K562 (cell line): Measurements from ENCODE around the gene IMPACT. TPM values are rescaled to one million over a fixed set of nuclear protein-coding genes. Genes with fewer than 3 reads are reported as not detected.

ENCODE experiments used
- ATAC-seq: fragments of 200-7000 bp; cut with Tn5 transposase; 3 replicates; pipeline ENCODE4 v1.9.1; 2020; ENCODE audit warnings: moderate library complexity
- BruUV-seq: library from RNA; stranded (reverse); fragments of 400-500 nt; replicated peaks from 2 replicates; lab custom pipeline; 2021; lab: Mats Ljungman, UMichigan
- CTCF ChIA-PET: fragments of 300-600 bp; formaldehyde crosslinking; extraction: SDS; loops from one replicate; lab custom pipeline; 2021; ENCODE audit warnings: low intra/inter-chr PET ratio; lab: Yijun Ruan, JAX
- POLR2A ChIA-PET: fragments of 300-600, 350-650 bp; sonication (Branson Sonifier 250); formaldehyde crosslinking; extraction: SDS; loops from one replicate; lab custom pipeline; 2021; ENCODE audit warnings: antibody characterized with exemption, inconsistent platforms; lab: Yijun Ruan, JAX
- DNase-seq, 4 experiments: peaks; one replicate each; pipeline versions ENCODE4 v3.0.0 to v3.0.0-alpha.2; 2011 to 2018; ENCODE audit warnings: low spot score in 3 of 4, mixed read lengths in 3 of 4; ENCODE audit errors: extremely low read depth in 1 of 4
- FAIRE-seq: peaks from 2 replicates; lab custom pipeline; 2011; peaks lifted over from hg19 to GRCh38; lab: Jason Lieb, UNC
- H2AFZ ChIP-seq: 2 replicates; pipeline ENCODE4 v1.6.0; 2011; ENCODE audit warnings: low read depth, low read length, control low read depth, inconsistent platforms
- H3K27ac ChIP-seq: fragments of 200-600 bp; 3 replicates; pipeline ENCODE4 v1.8.0; 2011; ENCODE audit warnings: low read depth, mild to moderate bottlenecking, control low read depth, inconsistent platforms, low read length, moderate library complexity, mixed read lengths; ENCODE audit errors: extremely low read depth
- H3K27me3 ChIP-seq, 2 experiments: fragments of 300-600 bp in 1 of 2; 2 replicates in 1 of 2; 3 replicates in 1 of 2; pipeline versions ENCODE4 v1.6.0 to v1.8.0; 2011; ENCODE audit warnings: inconsistent platforms in 2 of 2, low read length in 2 of 2, mild to moderate bottlenecking in 1 of 2, mixed read lengths in 1 of 2, moderate library complexity in 1 of 2; ENCODE audit not compliant: control insufficient read depth in 2 of 2, insufficient read depth in 2 of 2
- H3K36me3 ChIP-seq: fragments of 300-600 bp; 3 replicates; pipeline ENCODE4 v1.8.0; 2011; ENCODE audit warnings: mild to moderate bottlenecking, low read length, inconsistent platforms; ENCODE audit not compliant: control insufficient read depth, insufficient read depth
- H3K4me1 ChIP-seq, 2 experiments: fragments of 200-600 bp in 1 of 2; replicated peaks in 1 of 2; 2 replicates in 1 of 2; 3 replicates in 1 of 2; pipeline versions ENCODE4 v1.5.1 to v1.8.0; 2011; ENCODE audit warnings: inconsistent platforms in 2 of 2, low read length in 2 of 2, mild to moderate bottlenecking in 1 of 2, mixed read lengths in 1 of 2, moderate library complexity in 1 of 2; ENCODE audit not compliant: control insufficient read depth in 2 of 2, insufficient read depth in 2 of 2
- H3K4me2 ChIP-seq: 2 replicates; pipeline ENCODE4 v1.6.1; 2011; ENCODE audit warnings: low read length, control low read depth, inconsistent platforms, mixed read lengths; ENCODE audit not compliant: insufficient read depth
- H3K4me3 ChIP-seq: fragments of 200-600 bp; sonication (generic), shearing (Covaris generic); 2 replicates; pipeline ENCODE4 v1.5.1; 2016; ENCODE audit warnings: control low read depth, inconsistent platforms
- H3K79me2 ChIP-seq: fragments of 200-600 bp; 3 replicates; pipeline ENCODE4 v1.8.0; 2011; ENCODE audit warnings: low read length, inconsistent platforms; ENCODE audit not compliant: control insufficient read depth, insufficient read depth
- H3K9ac ChIP-seq, 2 experiments: 2 replicates each; pipeline versions ENCODE4 v1.6.0 to v1.6.1; 2011; ENCODE audit warnings: low read depth in 2 of 2, low read length in 2 of 2, control low read depth in 1 of 2, inconsistent platforms in 1 of 2, mild to moderate bottlenecking in 1 of 2, mixed read lengths in 1 of 2; ENCODE audit not compliant: insufficient read depth in 1 of 2
- H3K9me1 ChIP-seq: one replicate; pipeline ENCODE4 v1.6.0; 2011; ENCODE audit warnings: inconsistent platforms, mild to moderate bottlenecking, low read length, moderate library complexity; ENCODE audit not compliant: control insufficient read depth, insufficient read depth
- H3K9me3 ChIP-seq: replicated peaks from 2 replicates; pipeline ENCODE4 v1.5.1; 2011; ENCODE audit warnings: low read depth, low read length, inconsistent platforms; ENCODE audit not compliant: control insufficient read depth, insufficient read depth
- H4K20me1 ChIP-seq: replicated peaks from 2 replicates; pipeline ENCODE4 v1.6.1; 2011; ENCODE audit warnings: low read length, inconsistent platforms, mixed read lengths; ENCODE audit not compliant: control insufficient read depth, insufficient read depth
- HMGN3 ChIP-seq: IDR thresholded peaks from 2 replicates; pipeline ENCODE4 v1.6.1; 2011; ENCODE audit warnings: borderline replicate concordance, low read depth, mild to moderate bottlenecking, mixed read lengths, low read length; ENCODE audit not compliant: insufficient read length; ENCODE audit errors: extremely low read depth
- JUNB ChIP-seq: fragments of 450-650 bp; formaldehyde crosslinking; conservative IDR thresholded peaks from 2 replicates; pipeline ENCODE4 v1.4.0; 2020; ENCODE audit warnings: mild to moderate bottlenecking
- NFE2 ChIP-seq: IDR thresholded peaks from 2 replicates; pipeline ENCODE4 v1.6.1; 2014; ENCODE audit warnings: antibody characterized with exemption, low read depth
- SMARCB1 ChIP-seq: IDR thresholded peaks from 2 replicates; pipeline ENCODE4 v1.6.1; 2011; ENCODE audit warnings: improper control_type of control experiment, low read depth; ENCODE audit not compliant: insufficient read length
- SRSF1 ChIP-seq: fragments of 200-400 bp; formaldehyde crosslinking; IDR thresholded peaks from 2 replicates; pipeline ENCODE4 v1.6.1; 2017; ENCODE audit warnings: mild to moderate bottlenecking, low read depth, low read length, moderate library complexity
- XRCC4 ChIP-seq: IDR thresholded peaks from one replicate; pipeline ENCODE4 v1.6.1; 2011; ENCODE audit not compliant: insufficient read depth, insufficient read length; ENCODE audit errors: extremely low read depth
- ZHX1 ChIP-seq: fragments of 150-350 bp; conservative IDR thresholded peaks from 2 replicates; pipeline ENCODE4 v1.6.1; 2014; ENCODE audit warnings: low read length
- ZNF668 ChIP-seq: fragments of 250-450 bp; sonication (Bioruptor Pico); IDR thresholded peaks from 2 replicates; pipeline ENCODE4 v1.8.0; 2022; ENCODE audit warnings: mild to moderate bottlenecking, inconsistent platforms
- WGBS: fragments of 100-300 bp; shearing (Covaris generic); methylation state at CpG from one replicate; pipeline ENCODE4 v1.1.6; 2016; ENCODE audit warnings: low coverage, mixed read lengths; ENCODE audit not compliant: insufficient coverage; ENCODE audit errors: missing lambda C conversion rate; 5-methylcytosine and 5-hydroxymethylcytosine counted together
- in situ Hi-C: fragments of 300-500 bp; cut with MboI; formaldehyde crosslinking; loops from 4 replicates; pipeline ENCODE4 v1.15.0; 2018; ENCODE audit warnings: inconsistent platforms, mixed read lengths
- intact Hi-C: fragments of 100-400 bp; cut with micrococcal nuclease; formaldehyde crosslinking; loops from 2 replicates; pipeline ENCODE4 v1.14.2; 2022
- polyA plus RNA-seq, 8 experiments: library from polyadenylated mRNA; depleted of rRNA in 4 of 8; stranded (reverse) in 5 of 8; unstranded in 3 of 8; fragments of >200 nt; fragmentation: Nextera tagmentation in 2 of 8; fragmentation: Illumina TruSeq in 1 of 8; extraction: Ambion mirVana in 2 of 8; extraction: Trizol in 1 of 8; gene quantifications; 2 replicates each; pipeline versions ENCODE4 v1.2.1 to v1.2.3, GENCODE V29; 2011 to 2014; ENCODE audit warnings: inconsistent platforms in 1 of 8, missing spikeins in 1 of 8
- total RNA-seq, 7 experiments: library from RNA; depleted of rRNA in 6 of 7; stranded (reverse); fragments of >200 nt in 6 of 7; fragmentation: Illumina TruSeq in 2 of 7; extraction: Trizol in 2 of 7; gene quantifications; 2 replicates each; pipeline versions ENCODE4 v1.2.1 to v1.2.3, GENCODE V29; 2011 to 2021; ENCODE audit warnings: low replicate concordance in 1 of 7

Gene IMPACT
- total and polyA plus RNA-seq, 9 of the 15 experiments (the other 6 are each of a cell fraction or from before 2014, with no cell fraction given) = 4.7 to 7.6 (median 5.8) TPM

- TF ChIP-seq ZHX1 = no peak
- no peak for TF ChIP-seq JUNB (CRISPR knock-in tag)
- TF ChIP-seq SMARCB1 = no peak
Measured at GRCh38 chr18:24397694-24398368, 28.6 kb upstream of the IMPACT start, which contains the start of gene OSBPL1A (continued).

- H3K27ac ChIP-seq = no peak overlapping the region
- ChIA-PET POLR2A (no interaction called here), CTCF (no interaction called here)
- DNase-seq (no peak), FAIRE-seq (no peak), ATAC-seq (no peak)
- H3K27me3 ChIP-seq = peaks cover 11 to 12% of the 10 kb centered on the region in 2 experiments
- H3K9ac ChIP-seq = no peak overlapping the region
- H3K36me3 ChIP-seq = no peaks in the 10 kb centered on the region
- H3K9me1 ChIP-seq = no peaks in the 10 kb centered on the region
- no peaks in the 10 kb centered on the region for H3K9me3 ChIP-seq
- BruUV-seq = no TSS peak
- TF ChIP-seq SRSF1 (no peak), HMGN3 (no peak), ZNF668 (no peak), NFE2 (no peak), XRCC4 (no peak)
- H3K4me2 ChIP-seq = no peak overlapping the region
- in situ Hi-C loops = no loop called here
- 0 out of 2 replicates have a peak, but pooled peaks cover 4% of the 10 kb centered on the region for H4K20me1 ChIP-seq
- no peak overlapping the region for H2AFZ ChIP-seq
- no peaks in the 10 kb centered on the region for H3K79me2 ChIP-seq
- 42% methylated on average over 15 of the region's 15 CpGs for WGBS
- peaks cover 0 to 9% of the 10 kb centered on the region in 2 experiments; a peak in 2 of 5 replicates for H3K4me1 ChIP-seq
- intact Hi-C loops = no loop called here
- H3K4me3 ChIP-seq = no peak overlapping the region
Measured at GRCh38 chr18:24398540-24398939, 27.9 kb upstream of the IMPACT start.
